ENCODE data around the gene SCO2. TPM values are rescaled to one million over a fixed set of nuclear protein-coding genes. Genes with fewer than 3 reads are reported as not detected.

SCO2 gene
- total and polyA plus RNA-seq, 10 of the 15 experiments (the other 5 are each of a cell fraction or from before 2014, with no cell fraction given), result 0.18 to 16.0 (median 2.4) TPM; not detected in 1

- TF ChIP-seq POU2F2 (IDR thresholded peaks at IDR 0.05; ENCODE audit: borderline replicate concordance, low read depth, low read length), result 0 out of 3 replicates have a peak, but pooled peaks have one; percentile 25
- TF ChIP-seq BCL3 (IDR thresholded peaks at IDR 0.05; ENCODE audit: borderline replicate concordance, insufficient read depth, low read depth, low read length, poor library complexity, severe bottlenecking), result no peak
- no peak for TF ChIP-seq E2F4 (IDR thresholded peaks at IDR 0.05; ENCODE audit: low read depth, low read length)
- TF ChIP-seq HDGF (IDR thresholded peaks at IDR 0.05), result peak; percentile 60; the same call in 1 of the 2 replicates
- no peak; the same call in 1 of the 2 replicates for TF ChIP-seq POLR2AphosphoS2 (IDR thresholded peaks at IDR 0.05; ENCODE audit: low read depth, low read length)
- no peak for TF ChIP-seq TCF7 (IDR thresholded peaks at IDR 0.05; ENCODE audit: borderline replicate concordance)
- peak; percentile 75; the same call in 1 of the 2 replicates for TF ChIP-seq MTA3 (IDR thresholded peaks at IDR 0.05; ENCODE audit: borderline replicate concordance, low read length)
- TF ChIP-seq PKNOX1 (IDR thresholded peaks at IDR 0.05), result peak; percentile 71
- TF ChIP-seq ZNF217 (IDR thresholded peaks at IDR 0.05), result no peak
- no peak for TF ChIP-seq ZBTB40 (IDR thresholded peaks at IDR 0.05; ENCODE audit: borderline replicate concordance)
- TF ChIP-seq MXI1 (IDR thresholded peaks at IDR 0.05; ENCODE audit: low read depth, low read length), result no peak
- no peak for TF ChIP-seq KDM1A (IDR thresholded peaks at IDR 0.05; ENCODE audit: borderline replicate concordance)
- peak; percentile 55; the same call in 1 of the 2 replicates for TF ChIP-seq NR2F1 (conservative IDR thresholded peaks at IDR 0.05)
- peak; percentile 66 for TF ChIP-seq IRF4 (IDR thresholded peaks at IDR 0.05; ENCODE audit: low read depth, low read length)
- peak; percentile 81 for TF ChIP-seq MTA2 (IDR thresholded peaks at IDR 0.05; ENCODE audit: low read depth)
- TF ChIP-seq RFX5 (IDR thresholded peaks at IDR 0.05; ENCODE audit: low read depth, low read length), result peak; percentile 71; the same call in 1 of the 2 replicates
- no peak for TF ChIP-seq YBX1 (IDR thresholded peaks at IDR 0.05)
- peak; percentile 70 for TF ChIP-seq SMAD1 (IDR thresholded peaks at IDR 0.05; ENCODE audit: low read depth, partially characterized antibody)
- peak; percentile 77 for TF ChIP-seq BACH1 (IDR thresholded peaks at IDR 0.05; ENCODE audit: borderline replicate concordance)
- no peak for TF ChIP-seq ELK1 (IDR thresholded peaks at IDR 0.05; ENCODE audit: low read depth, low read length)
- TF ChIP-seq HDAC6 (IDR thresholded peaks at IDR 0.05; ENCODE audit: unreplicated experiment), result peak; percentile 82
- no peak for TF ChIP-seq RCOR1 (conservative IDR thresholded peaks at IDR 0.05; ENCODE audit: low read depth, low read length)
- peak; percentile 73; the same call in 1 of the 2 replicates for TF ChIP-seq TAF1 (IDR thresholded peaks at IDR 0.05; ENCODE audit: borderline replicate concordance, low read depth, low read length)
- TF ChIP-seq DPF2 (IDR thresholded peaks at IDR 0.05), result peak; percentile 74
Observed at GRCh38 chr22:50542416-50542927, 17.1 kb upstream of the SCO2 start (continued).

Measured in GM12878 (cell line).